Activated CD4-positive, alpha-beta memory T cell treated with anti-CD3 and anti-CD28 coated beads, Interleukin-2, amount 10 ng/mL, durations not matched to agents 7 days and 5 days (primary cell): ENCODE results near the gene F10. TPM values are rescaled to one million over a fixed set of nuclear protein-coding genes. Genes with fewer than 3 reads are reported as not detected.
A peak's percentile ranks its signal among the peaks of the same experiment; 100 is the strongest.
"Not testable (repeated sequence)": the region's sequence is repeated elsewhere in the genome, so short reads cannot be mapped to it uniquely, and the experiment has no call there.

Experiments used
- CTCF ChIA-PET: fragments of 350-600 bp; sonication (Branson Sonifier 250); formaldehyde crosslinking; loops from one replicate; lab custom pipeline; 2021; ENCODE audit warnings: antibody characterized with exemption, inconsistent platforms; lab: Charles Lee
- POLR2A ChIA-PET: fragments of 350-600 bp; sonication (Branson Sonifier 250); formaldehyde crosslinking; loops from one replicate; lab custom pipeline; 2021; ENCODE audit warnings: antibody characterized with exemption; lab: Charles Lee
- DNase-seq: peaks from one replicate; pipeline ENCODE4 v3.0.0-alpha.2; 2020
- H3K27ac Mint-ChIP-seq: one replicate; pipeline ENCODE4 v1.8.0; 2021; ENCODE audit warnings: mild to moderate bottlenecking, mixed read lengths
- H3K27me3 Mint-ChIP-seq: one replicate; pipeline ENCODE4 v1.8.0; 2021; ENCODE audit warnings: mixed read lengths
- H3K36me3 Mint-ChIP-seq: one replicate; pipeline ENCODE4 v1.8.0; 2021; ENCODE audit warnings: low read depth, mixed read lengths
- H3K4me1 Mint-ChIP-seq: one replicate; pipeline ENCODE4 v1.8.0; 2021; ENCODE audit warnings: mixed read lengths
- H3K4me3 Mint-ChIP-seq: one replicate; pipeline ENCODE4 v1.8.0; 2021; ENCODE audit warnings: mild to moderate bottlenecking, mixed read lengths
- H3K9me3 Mint-ChIP-seq: one replicate; pipeline ENCODE4 v1.8.0; 2021; ENCODE audit warnings: mixed read lengths
- total RNA-seq, 2 experiments: library from RNA; stranded (reverse); gene quantifications; one replicate each; pipeline ENCODE4 v1.2.3, GENCODE V29; 2021

Gene F10
- total RNA-seq, 2 experiments from 2014 or later, result not detected

GRCh38 chr13:113157206-113157928 is 34.8 kb downstream of the F10 start:
- Mint-ChIP-seq H3K9me3 (peaks cover 22% of the 10 kb centered on the region), H3K4me1 (peaks cover 34% of the 10 kb centered on the region), H3K27me3 (peaks cover 19% of the 10 kb centered on the region), H3K36me3 (peaks cover 13% of the 10 kb centered on the region), H3K4me3 (no peak overlapping the region), H3K27ac (no peak overlapping the region)
- POLR2A ChIA-PET, result interaction anchor here (1.1 to 4.4 kb wide), 2 partner anchors 12 to 51 kb away, joined by 5 to 25 read pairs; partner anchors contain the start of genes CUL4A and PCID2
- DNase-seq, result peak; percentile 12
- CTCF ChIA-PET, result no interaction called here

- Mint-ChIP-seq H3K9me3 (peaks cover 22% of the 10 kb centered on the region), H3K36me3 (peaks cover 13% of the 10 kb centered on the region), H3K27ac (no peak within 1 kb of the TSS), H3K4me1 (peaks cover 31% of the 10 kb centered on the region), H3K4me3 (no peak within 1 kb of the TSS), H3K27me3 (peaks cover 13% of the 10 kb centered on the region)
- DNase-seq, result no peak
- POLR2A ChIA-PET, result no interaction called here
- CTCF ChIA-PET, result no interaction called here
Measured at GRCh38 chr13:113157929-113158747, 35.5 kb downstream of the F10 start, which contains the start of gene PROZ. TSS of gene PROZ (plus strand) at chr13:113158648. CDS start at chr13:113158661, 13 bp downstream.

DNA sequence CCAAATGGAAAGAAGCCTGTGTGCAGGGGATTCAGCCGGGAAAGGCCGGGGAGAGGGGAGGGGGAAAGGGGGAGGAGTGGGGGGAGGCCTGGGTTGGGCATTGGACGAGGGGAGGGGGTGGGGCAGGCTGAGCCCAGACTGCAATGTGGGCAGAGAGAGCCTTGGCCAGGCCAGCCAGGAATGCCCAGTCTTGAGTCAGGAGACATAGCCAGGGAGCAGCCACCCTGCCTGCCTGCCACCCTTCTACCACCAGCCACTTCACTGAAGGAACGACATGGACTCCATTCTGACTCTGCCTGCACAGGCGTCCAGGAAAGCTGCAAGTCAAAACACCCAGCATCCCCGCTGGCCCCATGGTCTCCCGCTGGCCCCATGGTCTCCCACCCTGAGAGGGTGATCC is 36.3 kb downstream of the F10 start:
- ChIA-PET CTCF (interaction anchor here (1.2 kb wide), 1 partner anchor 18 kb away, joined by 3 read pairs; no protein-coding TSS in a partner anchor), POLR2A (no interaction called here)
- Mint-ChIP-seq H3K27me3 (peaks cover 13% of the 10 kb centered on the region), H3K4me1 (peaks cover 31% of the 10 kb centered on the region), H3K27ac (no peak overlapping the region), H3K4me3 (no peak overlapping the region), H3K36me3 (peaks cover 13% of the 10 kb centered on the region), H3K9me3 (peaks cover 22% of the 10 kb centered on the region)
- no peak for DNase-seq

- DNase-seq, result no peak
- CTCF ChIA-PET, result interaction anchor here (1.2 kb wide), 1 partner anchor 17 kb away, joined by 3 read pairs; no protein-coding TSS in a partner anchor
- POLR2A ChIA-PET, result no interaction called here
- Mint-ChIP-seq H3K4me3 (no peak overlapping the region), H3K36me3 (peaks cover 13% of the 10 kb centered on the region), H3K4me1 (peaks cover 32% of the 10 kb centered on the region), H3K9me3 (peaks cover 22% of the 10 kb centered on the region), H3K27ac (no peak overlapping the region), H3K27me3 (peaks cover 13% of the 10 kb centered on the region)
Measured at GRCh38 chr13:113159701-113160100, 37.1 kb downstream of the F10 start.

GRCh38 chr13:113160983-113161382 is 38.4 kb downstream of the F10 start:
- ChIA-PET POLR2A (interaction anchor here (0.5 to 1.2 kb wide), 2 partner anchors 18 to 49 kb away, joined by 3 to 4 read pairs; partner anchors contain the start of gene CUL4A), CTCF (no interaction called here)
- Mint-ChIP-seq H3K4me3 (peak overlapping the region; percentile 49), H3K4me1 (peaks cover 34% of the 10 kb centered on the region), H3K27ac (peak overlapping the region; percentile 68), H3K9me3 (peaks cover 11% of the 10 kb centered on the region), H3K36me3 (peaks cover 3% of the 10 kb centered on the region), H3K27me3 (peaks cover 10% of the 10 kb centered on the region)
- DNase-seq, result no peak

GRCh38 chr13:113161433-113161832 is 38.8 kb downstream of the F10 start:
- CTCF ChIA-PET, result no interaction called here
- Mint-ChIP-seq H3K4me1 (peaks cover 34% of the 10 kb centered on the region), H3K27ac (peak overlapping the region; percentile 68), H3K36me3 (peaks cover 1% of the 10 kb centered on the region), H3K9me3 (peaks cover 9% of the 10 kb centered on the region), H3K4me3 (peak overlapping the region; percentile 49), H3K27me3 (peaks cover 9% of the 10 kb centered on the region)
- POLR2A ChIA-PET, result interaction anchor here (1.2 kb wide), 1 partner anchor 48 kb away, joined by 4 read pairs; the partner anchor contains the start of gene CUL4A
- DNase-seq, result peak; percentile 28

- DNase-seq, H3K9me3 Mint-ChIP-seq, H3K27me3 Mint-ChIP-seq, H3K36me3 Mint-ChIP-seq, H3K27ac Mint-ChIP-seq, CTCF ChIA-PET, H3K4me3 Mint-ChIP-seq: not testable (repeated sequence)
- peaks cover 34% of the 10 kb centered on the region for H3K4me1 Mint-ChIP-seq
- POLR2A ChIA-PET, result interaction anchor here (1.2 kb wide), 1 partner anchor 48 kb away, joined by 4 read pairs; the partner anchor contains the start of gene CUL4A
Measured at GRCh38 chr13:113161975-113162374, 39.4 kb downstream of the F10 start.

GRCh38 chr13:113162783-113163685 is 40.4 kb downstream of the F10 start:
- DNase-seq, result no peak
- peak overlapping the region; percentile 69 for H3K27ac Mint-ChIP-seq
- CTCF ChIA-PET, result interaction anchor here (0.7 to 1.2 kb wide), 2 partner anchors 75 to 228 kb away, joined by 3 read pairs; no protein-coding TSS in a partner anchor

DNA sequence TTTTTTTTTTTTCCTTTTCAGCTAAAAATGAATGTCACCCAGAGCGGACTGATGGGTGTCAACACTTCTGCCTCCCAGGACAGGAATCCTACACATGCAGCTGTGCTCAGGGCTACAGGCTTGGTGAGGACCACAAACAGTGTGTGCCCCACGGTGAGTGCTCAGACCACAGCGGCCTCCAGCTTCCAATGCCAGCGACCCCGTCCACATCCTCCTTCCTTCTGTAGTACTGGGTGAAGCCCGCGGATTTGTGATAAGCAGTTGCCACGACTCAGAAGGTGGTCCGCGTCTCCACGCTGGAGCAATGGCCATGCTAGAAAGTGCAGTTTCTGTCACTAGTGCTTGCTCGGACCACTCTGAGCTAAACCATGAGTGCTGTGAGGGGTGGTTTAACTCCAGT is 41.9 kb downstream of the F10 start:
- POLR2A ChIA-PET, result interaction anchor here (0.6 to 5.3 kb wide), 3 partner anchors 10 to 45 kb away, joined by 3 to 31 read pairs (median 4); partner anchors contain the start of gene CUL4A
- H3K36me3 Mint-ChIP-seq, result peaks cover 13% of the 10 kb centered on the region
- no peak overlapping the region for H3K4me3 Mint-ChIP-seq
- CTCF ChIA-PET, result interaction anchor here (1.2 kb wide), 1 partner anchor 74 kb away, joined by 3 read pairs; no protein-coding TSS in a partner anchor
- peaks cover 34% of the 10 kb centered on the region for H3K4me1 Mint-ChIP-seq
- DNase-seq, result no peak
- H3K27ac Mint-ChIP-seq, result peak overlapping the region; percentile 31
- no peaks in the 10 kb centered on the region for H3K9me3 Mint-ChIP-seq
- H3K27me3 Mint-ChIP-seq, result no peaks in the 10 kb centered on the region

More at GRCh38 chr13:113162783-113163685, 40.4 kb downstream of the F10 start:
- H3K4me3 Mint-ChIP-seq, result no peak overlapping the region
- peaks cover 4% of the 10 kb centered on the region for H3K36me3 Mint-ChIP-seq
- peaks cover 1% of the 10 kb centered on the region for H3K27me3 Mint-ChIP-seq
- no peaks in the 10 kb centered on the region for H3K9me3 Mint-ChIP-seq
- H3K4me1 Mint-ChIP-seq, result peaks cover 34% of the 10 kb centered on the region
- POLR2A ChIA-PET, result interaction anchor here (1.4 to 5.3 kb wide), 2 partner anchors 12 to 47 kb away, joined by 4 to 31 read pairs; partner anchors contain the start of gene CUL4A

DNA sequence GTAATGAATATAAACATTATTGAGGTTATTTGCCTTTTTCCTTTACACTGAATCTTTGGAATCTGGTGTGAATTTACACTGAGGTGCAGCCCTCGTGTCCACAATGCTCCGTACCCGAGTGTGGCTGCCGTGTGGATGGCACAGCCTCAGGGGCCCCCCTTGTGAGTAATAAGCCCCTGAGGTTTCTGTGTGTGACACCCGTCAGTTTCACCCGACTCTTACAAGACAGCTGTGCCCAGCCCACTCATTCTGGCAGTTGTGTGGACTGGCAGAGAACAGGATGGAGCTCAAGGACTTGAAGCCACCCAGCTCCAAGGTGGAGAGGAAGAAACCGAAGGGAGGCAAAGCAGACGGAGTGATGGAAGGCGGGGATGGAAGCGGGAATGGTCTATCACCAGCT is 43.7 kb downstream of the F10 start:
- Mint-ChIP-seq H3K4me3 (no peak overlapping the region), H3K4me1 (peaks cover 35% of the 10 kb centered on the region), H3K9me3 (no peaks in the 10 kb centered on the region), H3K27me3 (no peaks in the 10 kb centered on the region), H3K27ac (no peak overlapping the region), H3K36me3 (peaks cover 25% of the 10 kb centered on the region)
- ChIA-PET CTCF (interaction anchor here (1.4 kb wide), 1 partner anchor 16 kb away, joined by 3 read pairs; no protein-coding TSS in a partner anchor), POLR2A (interaction anchor here (1.1 to 5.3 kb wide), 3 partner anchors 9 to 42 kb away, joined by 3 to 31 read pairs (median 4); partner anchors contain the start of gene PCID2)
- DNase-seq, result no peak

- no peak overlapping the region for H3K27ac Mint-ChIP-seq
- H3K36me3 Mint-ChIP-seq, result peaks cover 29% of the 10 kb centered on the region
- POLR2A ChIA-PET, result interaction anchor here (1.1 to 5.3 kb wide), 3 partner anchors 8 to 42 kb away, joined by 3 to 31 read pairs (median 4); partner anchors contain the start of gene PCID2
- no peaks in the 10 kb centered on the region for H3K27me3 Mint-ChIP-seq
- CTCF ChIA-PET, result interaction anchor here (1.4 kb wide), 1 partner anchor 15 kb away, joined by 3 read pairs; no protein-coding TSS in a partner anchor
- peaks cover 37% of the 10 kb centered on the region for H3K4me1 Mint-ChIP-seq
- no peak for DNase-seq
- H3K9me3 Mint-ChIP-seq, result no peaks in the 10 kb centered on the region
- no peak overlapping the region for H3K4me3 Mint-ChIP-seq
Measured at GRCh38 chr13:113166681-113167080, 44.1 kb downstream of the F10 start.
